Thyroid gland (tissue), 4 donors: ENCODE results near the gene CYBC1.

Experiments
- POLR2A ChIP-seq, 2 donors: fragments of 450-650 bp; IDR thresholded peaks; one replicate each; pipeline ENCODE4 v1.6.1; 2017; ENCODE audit warnings: antibody characterized with exemption in 2 of 2, mild to moderate bottlenecking in 2 of 2, moderate library complexity in 1 of 2
- TF ChIP-seq, protein P1 (sequence below), 6 experiments: fragments of 200-600 bp in 3 of 6; fragments of 450-650 bp in 3 of 6; sonication (generic) in 3 of 6; IDR thresholded peaks; one replicate each; pipeline ENCODE4 v1.5.1; 2016 to 2019; ENCODE audit warnings: antibody characterized with exemption in 6 of 6, mild to moderate bottlenecking in 2 of 6, inconsistent platforms in 1 of 6, moderate library complexity in 1 of 6

DNA sequence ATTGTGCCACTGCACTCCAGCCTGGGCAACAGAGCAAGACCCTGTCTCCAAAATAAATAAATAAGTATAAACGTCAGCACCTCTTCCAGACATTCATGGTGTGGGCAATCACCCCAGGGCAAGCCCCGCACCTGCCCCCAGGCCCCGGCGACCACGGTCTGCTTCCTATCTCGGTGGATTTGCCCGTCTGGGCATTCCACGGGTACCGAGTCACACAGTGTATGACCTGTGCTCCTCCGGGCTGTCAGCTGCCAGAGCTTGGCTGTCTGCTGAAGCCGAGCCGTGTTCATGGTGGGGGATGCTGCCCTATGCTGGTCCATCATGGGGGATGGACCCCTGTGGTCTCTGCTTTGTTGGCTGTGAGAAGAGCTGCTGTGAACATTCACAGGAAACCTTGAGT, 15.4 kb downstream of the CYBC1 start:
- TF ChIP-seq, protein P1, sequence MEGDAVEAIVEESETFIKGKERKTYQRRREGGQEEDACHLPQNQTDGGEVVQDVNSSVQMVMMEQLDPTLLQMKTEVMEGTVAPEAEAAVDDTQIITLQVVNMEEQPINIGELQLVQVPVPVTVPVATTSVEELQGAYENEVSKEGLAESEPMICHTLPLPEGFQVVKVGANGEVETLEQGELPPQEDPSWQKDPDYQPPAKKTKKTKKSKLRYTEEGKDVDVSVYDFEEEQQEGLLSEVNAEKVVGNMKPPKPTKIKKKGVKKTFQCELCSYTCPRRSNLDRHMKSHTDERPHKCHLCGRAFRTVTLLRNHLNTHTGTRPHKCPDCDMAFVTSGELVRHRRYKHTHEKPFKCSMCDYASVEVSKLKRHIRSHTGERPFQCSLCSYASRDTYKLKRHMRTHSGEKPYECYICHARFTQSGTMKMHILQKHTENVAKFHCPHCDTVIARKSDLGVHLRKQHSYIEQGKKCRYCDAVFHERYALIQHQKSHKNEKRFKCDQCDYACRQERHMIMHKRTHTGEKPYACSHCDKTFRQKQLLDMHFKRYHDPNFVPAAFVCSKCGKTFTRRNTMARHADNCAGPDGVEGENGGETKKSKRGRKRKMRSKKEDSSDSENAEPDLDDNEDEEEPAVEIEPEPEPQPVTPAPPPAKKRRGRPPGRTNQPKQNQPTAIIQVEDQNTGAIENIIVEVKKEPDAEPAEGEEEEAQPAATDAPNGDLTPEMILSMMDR (IDR thresholded peaks at IDR 0.05) = no peak
- TF ChIP-seq POLR2A (IDR thresholded peaks at IDR 0.05) = no peak
